Measurements from ENCODE around the gene CFAP410. TPM values are rescaled to one million over a fixed set of nuclear protein-coding genes. Genes with fewer than 3 reads are reported as not detected.

Gene CFAP410
- polyA plus RNA-seq, 1 of the 3 experiments (the other 2 are of a cell fraction) = 18.0 TPM

- Histone ChIP-seq H3K27me3 (ENCODE audit: insufficient read depth) (no peaks in the 10 kb centered on the region), H3K4me2 (no peak overlapping the region), H3K79me2 (ENCODE audit: insufficient read depth) (no peaks in the 10 kb centered on the region), H3K36me3 (replicated peaks in 1 of 2; ENCODE audit: control insufficient read depth in 1 of 2, insufficient read depth in 2 of 2, low read length in 1 of 2) (peaks cover 0 to 55% of the 10 kb centered on the region in 2 experiments), H3K9ac (no peak overlapping the region), H3K4me3 (ENCODE audit: low read depth in 2 of 2, low read length in 1 of 2) (no peak overlapping the region), H3K9me2 (no peaks in the 10 kb centered on the region), H4K20me1 (ENCODE audit: insufficient read depth) (no peaks in the 10 kb centered on the region), H2AFZ (ENCODE audit: low read depth) (no peak overlapping the region), H3K4me1 (ENCODE audit: control insufficient read depth in 1 of 2, insufficient read depth in 2 of 2, low read depth in 1 of 2, low read length in 1 of 2) (no peaks in the 10 kb centered on the region), H3F3A (replicated peaks; ENCODE audit: insufficient read depth) (no peaks in the 10 kb centered on the region), H3K9me3 (no peaks in the 10 kb centered on the region), H3K27ac (ENCODE audit: low read depth in 2 of 2, low read length in 1 of 2) (no peak overlapping the region)
- no peak for DNase-seq
- no peak for TF ChIP-seq SIN3A (IDR thresholded peaks at IDR 0.05; ENCODE audit: borderline replicate concordance, low read depth, low read length)
- no peak for TF ChIP-seq GATA2 (CRISPR knock-in tag; IDR thresholded peaks at IDR 0.05)
- TF ChIP-seq ZBTB33 (IDR thresholded peaks at IDR 0.05; ENCODE audit: borderline replicate concordance, low read depth) = no peak
- no peak for TF ChIP-seq EP300 (IDR thresholded peaks at IDR 0.05; ENCODE audit: borderline replicate concordance in 1 of 2, low read depth in 1 of 2, low read length in 1 of 2)
- TF ChIP-seq MAX (IDR thresholded peaks at IDR 0.05; ENCODE audit: low read depth) = no peak
- no peak for TF ChIP-seq NFIC (IDR thresholded peaks at IDR 0.05; ENCODE audit: borderline replicate concordance)
- TF ChIP-seq NRF1 (IDR thresholded peaks at IDR 0.05; ENCODE audit: low read depth, low read length) = no peak
- no peak for TF ChIP-seq RAD21 (IDR thresholded peaks at IDR 0.05; ENCODE audit: low read length)
- TF ChIP-seq RCOR1 (IDR thresholded peaks at IDR 0.05; ENCODE audit: low read length) = no peak
- TF ChIP-seq CHD2 (IDR thresholded peaks at IDR 0.05; ENCODE audit: low read length, partially characterized antibody) = no peak
- TF ChIP-seq USF1 (IDR thresholded peaks at IDR 0.05; ENCODE audit: borderline replicate concordance, low read depth) = no peak
- TF ChIP-seq IRF3 (IDR thresholded peaks at IDR 0.05; ENCODE audit: low read depth, low read length) = no peak
- TF ChIP-seq GABPA (IDR thresholded peaks at IDR 0.05; ENCODE audit: low read depth) = no peak
- no peak for TF ChIP-seq MEF2A (IDR thresholded peaks at IDR 0.05; ENCODE audit: borderline replicate concordance, low read depth)
- no peak for TF ChIP-seq USF2 (IDR thresholded peaks at IDR 0.05; ENCODE audit: borderline replicate concordance, low read depth, low read length)
- TF ChIP-seq REST (IDR thresholded peaks at IDR 0.05; ENCODE audit: low read depth, low read length) = no peak
- TF ChIP-seq TAF1 (IDR thresholded peaks at IDR 0.05; ENCODE audit: borderline replicate concordance, low read depth, low read length) = no peak
- ChIA-PET POLR2A (no interaction called here), CTCF (interaction anchor here (1.2 kb wide), 1 partner anchor 16 kb away, joined by 7 read pairs; no protein-coding TSS in a partner anchor)
- 97% methylated on average over 7 of the region's 13 CpGs for WGBS (ENCODE audit: low lambda C conversion rate)
These were observed 18.3 kb downstream of the CFAP410 start for GRCh38 chr21:44320847-44321246.
